Measurements from ENCODE around the gene APBB2. TPM values are rescaled to one million over a fixed set of nuclear protein-coding genes. Genes with fewer than 3 reads are reported as not detected.
A peak's percentile ranks its signal among the peaks of the same experiment; 100 is the strongest.

Gene APBB2
- total and polyA plus RNA-seq, 2 donors (not counting 1 experiment from before 2014, with no cell fraction given), result 4.4 to 15.8 TPM

- H3K27me3 ChIP-seq (replicated peaks in 1 of 4; ENCODE audit: control extremely low read depth in 1 of 4, control insufficient read depth in 3 of 4, insufficient read depth in 4 of 4, low read length in 3 of 4), result no peaks in the 10 kb centered on the region
- H3K27me3 Mint-ChIP-seq, result no peaks in the 10 kb centered on the region
- CTCF ChIA-PET, result no interaction called here
- H3K4me3 ChIP-seq (ENCODE audit: control extremely low read depth in 1 of 5, extremely low read depth in 1 of 5, insufficient read depth in 1 of 5, low read depth in 2 of 5, low read length in 4 of 5), result no peak overlapping the region
- H2AFZ ChIP-seq (ENCODE audit: insufficient read depth, low read depth, low read length, poor library complexity, severe bottlenecking), result peak overlapping the region; percentile 14
- H4K20me1 ChIP-seq (ENCODE audit: control insufficient read depth, insufficient read depth, low read length, poor library complexity, severe bottlenecking), result no peaks in the 10 kb centered on the region
- no peaks in the 10 kb centered on the region for H3K4me1 ChIP-seq (ENCODE audit: control insufficient read depth in 2 of 2, insufficient read depth in 2 of 2, low read length in 2 of 2)
- no peak overlapping the region for H3K4me2 ChIP-seq (replicated peaks; ENCODE audit: low read depth, low read length, poor library complexity, severe bottlenecking)
- ATAC-seq (ENCODE audit: low read depth), result no peak
- H3K4me3 Mint-ChIP-seq, result no peak overlapping the region
- no peaks in the 10 kb centered on the region for H3K36me3 ChIP-seq (replicated peaks in 1 of 2; ENCODE audit: control extremely low read depth in 1 of 2, control insufficient read depth in 1 of 2, extremely low read depth in 1 of 2, insufficient read depth in 2 of 2, low read length in 1 of 2)
- no peak for DNase-seq
- TF ChIP-seq CTCF (IDR thresholded peaks at IDR 0.05) (no peak), EZH2 (IDR thresholded peaks at IDR 0.05; ENCODE audit: borderline replicate concordance, insufficient read depth, low read depth, low read length, poor library complexity, severe bottlenecking) (no peak)
- no peak overlapping the region for H3K27ac Mint-ChIP-seq
- H3K9me3 ChIP-seq (ENCODE audit: control extremely low read depth in 1 of 3, control insufficient read depth in 2 of 3, insufficient read depth in 1 of 3, low read length in 2 of 3), result no peaks in the 10 kb centered on the region
- no peaks in the 10 kb centered on the region for H3K4me1 Mint-ChIP-seq
- H3K27ac ChIP-seq (ENCODE audit: low read length in 2 of 2), result no peak overlapping the region
- intact Hi-C loops (cut with micrococcal nuclease), result no loop called here
- no peaks in the 10 kb centered on the region for H3K79me2 ChIP-seq (ENCODE audit: control insufficient read depth, insufficient read depth, low read length)
- 30% methylated on average over 2 of the region's 8 CpGs for WGBS (ENCODE audit: insufficient coverage)
- H3K9me3 Mint-ChIP-seq (ENCODE audit: insufficient read depth), result no peaks in the 10 kb centered on the region
- no peak overlapping the region for H3K9ac ChIP-seq (ENCODE audit: low read length)
- POLR2A ChIA-PET, result no interaction called here
Measured at GRCh38 chr4:40954088-40954668, 260.2 kb downstream of the APBB2 start.

DNA sequence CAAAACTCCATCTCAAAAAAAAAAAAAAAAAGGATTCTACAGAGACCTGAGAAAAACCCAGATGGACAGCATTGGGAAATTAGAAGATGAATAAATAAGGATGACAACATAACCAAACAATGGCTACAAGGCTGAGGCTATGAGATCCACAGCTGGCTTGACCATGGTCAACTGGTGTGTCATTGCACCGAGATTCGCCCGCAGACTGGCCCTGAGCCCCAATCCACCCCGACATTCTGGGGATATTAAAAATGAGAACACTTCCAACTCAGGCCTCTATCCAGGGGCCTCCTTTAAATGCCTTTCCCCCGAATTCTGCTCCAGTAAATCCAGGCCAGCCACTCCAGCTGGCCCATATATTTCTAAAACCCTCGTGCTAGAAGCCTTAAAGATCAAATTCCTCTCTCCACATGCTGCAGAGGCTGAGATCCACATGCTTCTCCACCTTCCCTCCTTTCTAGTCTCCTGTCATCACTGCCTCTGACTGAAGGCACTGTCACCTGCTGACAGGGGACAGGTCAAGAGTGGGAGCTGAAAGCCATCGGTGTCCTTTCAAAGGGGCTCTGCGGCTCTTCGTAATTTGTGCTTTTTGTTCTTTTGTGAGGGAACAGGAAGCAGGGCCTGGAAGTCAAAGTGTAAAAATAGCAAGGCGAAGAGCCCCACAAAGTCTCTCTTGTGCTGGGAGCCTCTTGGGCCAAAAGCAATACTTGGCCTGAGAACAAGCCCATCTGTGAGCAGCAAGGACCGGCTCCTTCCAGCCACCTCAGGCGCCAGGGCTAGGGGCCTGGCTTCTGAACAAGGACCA lies 260.9 kb downstream of the APBB2 start:
- Mint-ChIP-seq H3K9me3 (ENCODE audit: insufficient read depth) (no peaks in the 10 kb centered on the region), H3K4me3 (no peak overlapping the region), H3K27me3 (no peaks in the 10 kb centered on the region), H3K4me1 (no peaks in the 10 kb centered on the region), H3K27ac (no peak overlapping the region)
- no peaks in the 10 kb centered on the region for H3K9me3 ChIP-seq (ENCODE audit: control extremely low read depth in 1 of 3, control insufficient read depth in 2 of 3, insufficient read depth in 1 of 3, low read length in 2 of 3)
- DNase-seq (no peak), ATAC-seq (ENCODE audit: low read depth) (no peak)
- TF ChIP-seq CTCF (IDR thresholded peaks at IDR 0.05), result no peak
- TF ChIP-seq EZH2 (IDR thresholded peaks at IDR 0.05; ENCODE audit: borderline replicate concordance, insufficient read depth, low read depth, low read length, poor library complexity, severe bottlenecking), result no peak
- H3K36me3 ChIP-seq (replicated peaks in 1 of 2; ENCODE audit: control extremely low read depth in 1 of 2, control insufficient read depth in 1 of 2, extremely low read depth in 1 of 2, insufficient read depth in 2 of 2, low read length in 1 of 2), result no peaks in the 10 kb centered on the region
- peak overlapping the region; percentile 14 for H2AFZ ChIP-seq (ENCODE audit: insufficient read depth, low read depth, low read length, poor library complexity, severe bottlenecking)
- H3K27me3 ChIP-seq (replicated peaks in 1 of 4; ENCODE audit: control extremely low read depth in 1 of 4, control insufficient read depth in 3 of 4, insufficient read depth in 4 of 4, low read length in 3 of 4), result no peaks in the 10 kb centered on the region
- H3K4me3 ChIP-seq (ENCODE audit: control extremely low read depth in 1 of 5, extremely low read depth in 1 of 5, insufficient read depth in 1 of 5, low read depth in 2 of 5, low read length in 4 of 5), result no peak overlapping the region
- 92% methylated on average over 12 of the region's 12 CpGs for WGBS (ENCODE audit: insufficient coverage)
- intact Hi-C loops (cut with micrococcal nuclease), result no loop called here
- ChIA-PET POLR2A (no interaction called here), CTCF (no interaction called here)
- H3K4me2 ChIP-seq (replicated peaks; ENCODE audit: low read depth, low read length, poor library complexity, severe bottlenecking), result no peak overlapping the region
- H3K4me1 ChIP-seq (ENCODE audit: control insufficient read depth in 2 of 2, insufficient read depth in 2 of 2, low read length in 2 of 2), result no peaks in the 10 kb centered on the region
- H3K27ac ChIP-seq (ENCODE audit: low read length in 2 of 2), result no peak overlapping the region
- no peaks in the 10 kb centered on the region for H3K79me2 ChIP-seq (ENCODE audit: control insufficient read depth, insufficient read depth, low read length)
- H4K20me1 ChIP-seq (ENCODE audit: control insufficient read depth, insufficient read depth, low read length, poor library complexity, severe bottlenecking), result no peaks in the 10 kb centered on the region
- no peak overlapping the region for H3K9ac ChIP-seq (ENCODE audit: low read length)
